ENCODE data around the gene HSPA4.

- no peak for TF ChIP-seq CTCF (conservative IDR thresholded peaks at IDR 0.05; ENCODE audit: low read depth in 2 of 2)
- TF ChIP-seq JUNB (IDR thresholded peaks at IDR 0.05; ENCODE audit: unreplicated experiment) = no peak
These were observed 13.7 kb downstream of the HSPA4 start for GRCh38 chr5:133065471-133065870.
